Measurements from ENCODE around the gene NLGN1. TPM values are rescaled to one million over a fixed set of nuclear protein-coding genes. Genes with fewer than 3 reads are reported as not detected.

Gene NLGN1
- total RNA-seq, 2 donors from 2014 or later: 0.67 to 1.3 TPM

GRCh38 chr3:173892547-173892946, 495.0 kb downstream of the NLGN1 start:
- Histone ChIP-seq H3K36me3 (no peaks in the 10 kb centered on the region), H3K4me1 (no peaks in the 10 kb centered on the region), H3K4me3 (no peak overlapping the region), H3K9me3 (no peaks in the 10 kb centered on the region), H3K27me3 (no peaks in the 10 kb centered on the region), H3K9ac (ENCODE audit: low read depth in 2 of 2, low read length in 2 of 2) (no peak overlapping the region), H3K27ac (no peak overlapping the region)
- no peak for DNase-seq
- TF ChIP-seq CTCF (IDR thresholded peaks at IDR 0.05): no peak
- intact Hi-C loops (cut with DNase I): no loop called here

GRCh38 chr3:173893066-173893465, 495.5 kb downstream of the NLGN1 start:
- H3K9ac ChIP-seq (ENCODE audit: low read depth in 2 of 2, low read length in 2 of 2): no peak overlapping the region
- intact Hi-C loops (cut with DNase I): no loop called here

GRCh38 chr3:173893835-173894234, 496.3 kb downstream of the NLGN1 start:
- no peak overlapping the region for H3K4me3 ChIP-seq
- H3K27me3 ChIP-seq: no peaks in the 10 kb centered on the region
- H3K9ac ChIP-seq (ENCODE audit: low read depth in 2 of 2, low read length in 2 of 2): no peak overlapping the region
- DNase-seq: no peak
- no peaks in the 10 kb centered on the region for H3K4me1 ChIP-seq
- intact Hi-C loops (cut with DNase I): no loop called here
- no peaks in the 10 kb centered on the region for H3K9me3 ChIP-seq
- no peaks in the 10 kb centered on the region for H3K36me3 ChIP-seq
- H3K27ac ChIP-seq: no peak overlapping the region
- no peak for TF ChIP-seq CTCF (IDR thresholded peaks at IDR 0.05)

More at GRCh38 chr3:173893066-173893465, 495.5 kb downstream of the NLGN1 start:
- no peak for DNase-seq
- no peaks in the 10 kb centered on the region for H3K4me1 ChIP-seq
- no peaks in the 10 kb centered on the region for H3K9me3 ChIP-seq
- no peak overlapping the region for H3K27ac ChIP-seq
- no peak overlapping the region for H3K4me3 ChIP-seq
- no peaks in the 10 kb centered on the region for H3K27me3 ChIP-seq
- no peak for TF ChIP-seq CTCF (IDR thresholded peaks at IDR 0.05)
- H3K36me3 ChIP-seq: no peaks in the 10 kb centered on the region

GRCh38 chr3:173897631-173898030, 500.1 kb downstream of the NLGN1 start:
- Histone ChIP-seq H3K9me3 (no peaks in the 10 kb centered on the region), H3K4me3 (no peak overlapping the region), H3K4me1 (no peaks in the 10 kb centered on the region), H3K36me3 (no peaks in the 10 kb centered on the region), H3K27ac (no peak overlapping the region), H3K9ac (ENCODE audit: low read depth in 2 of 2, low read length in 2 of 2) (no peak overlapping the region), H3K27me3 (no peaks in the 10 kb centered on the region)
- DNase-seq: no peak
- TF ChIP-seq CTCF (IDR thresholded peaks at IDR 0.05): no peak
- intact Hi-C loops (cut with DNase I): no loop called here

GRCh38 chr3:173901649-173902048, 504.1 kb downstream of the NLGN1 start:
- Histone ChIP-seq H3K9ac (ENCODE audit: low read depth in 2 of 2, low read length in 2 of 2) (no peak overlapping the region), H3K27ac (no peak overlapping the region), H3K4me1 (no peaks in the 10 kb centered on the region), H3K9me3 (no peaks in the 10 kb centered on the region), H3K4me3 (no peak overlapping the region), H3K36me3 (no peaks in the 10 kb centered on the region), H3K27me3 (no peaks in the 10 kb centered on the region)
- TF ChIP-seq CTCF (IDR thresholded peaks at IDR 0.05): no peak
- no peak for DNase-seq
- intact Hi-C loops (cut with DNase I): no loop called here

- no peaks in the 10 kb centered on the region for H3K9me3 ChIP-seq
- H3K4me3 ChIP-seq: no peak overlapping the region
- H3K27ac ChIP-seq: no peak overlapping the region
- H3K27me3 ChIP-seq: no peaks in the 10 kb centered on the region
- H3K4me1 ChIP-seq: no peaks in the 10 kb centered on the region
- H3K9ac ChIP-seq (ENCODE audit: low read depth in 2 of 2, low read length in 2 of 2): no peak overlapping the region
- H3K36me3 ChIP-seq: no peaks in the 10 kb centered on the region
- intact Hi-C loops (cut with DNase I): no loop called here
- DNase-seq: no peak
- no peak for TF ChIP-seq CTCF (IDR thresholded peaks at IDR 0.05)
These were observed 504.9 kb downstream of the NLGN1 start for GRCh38 chr3:173902401-173902800.
